ENCODE measurements around the gene SNAPC2. TPM values are rescaled to one million over a fixed set of nuclear protein-coding genes. Genes with fewer than 3 reads are reported as not detected.
"Not testable (repeated sequence)": the region's sequence is repeated elsewhere in the genome, so short reads cannot be mapped to it uniquely, and the experiment has no call there.

The SNAPC2 gene
- total RNA-seq, 1 experiment from 2014 or later, result 24.1 TPM

DNA sequence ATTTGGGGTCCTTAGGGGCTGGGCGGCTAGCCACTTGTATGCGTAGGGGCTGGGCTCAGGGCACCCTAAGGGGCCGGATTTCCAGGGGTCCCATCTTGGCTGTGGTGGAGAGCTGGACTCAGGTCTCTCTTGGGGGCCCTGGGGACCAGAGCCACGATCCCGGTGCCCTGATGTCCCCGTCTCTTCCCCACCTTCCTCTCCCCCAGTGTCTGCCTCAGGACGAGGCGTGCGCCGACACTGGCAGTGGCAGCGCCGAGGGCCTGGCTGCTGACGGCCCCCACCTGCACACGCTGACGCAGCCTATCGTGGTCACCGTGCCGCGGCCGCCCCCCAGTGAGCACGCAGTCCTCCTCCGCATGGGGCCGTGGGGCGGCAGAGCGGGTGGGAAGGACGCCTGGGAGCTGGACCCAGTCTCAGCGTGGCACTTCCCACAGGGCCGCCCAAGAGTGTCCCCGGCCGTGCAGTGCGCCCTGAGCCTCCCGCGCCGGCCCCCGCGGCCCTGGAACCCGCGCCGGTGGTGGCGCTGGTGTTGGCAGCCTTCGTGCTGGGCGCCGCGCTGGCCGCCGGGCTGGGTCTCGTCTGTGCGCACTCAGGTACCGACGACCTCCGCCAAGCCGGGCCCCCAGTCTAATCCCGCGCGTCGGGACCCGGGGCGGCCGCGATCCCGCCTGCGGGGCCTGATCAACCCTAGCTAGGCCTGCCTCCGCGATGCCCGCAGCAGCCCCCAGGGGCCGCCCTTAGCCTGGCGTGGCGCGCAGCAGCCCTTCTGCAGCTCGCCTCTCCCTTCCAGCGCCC, 2.7 kb upstream of the SNAPC2 start:
- Mint-ChIP-seq H3K36me3 (ENCODE audit: insufficient read depth, unreplicated experiment) (peaks cover 30% of the 10 kb centered on the region), H3K27me3 (ENCODE audit: insufficient read depth, unreplicated experiment) (no peaks in the 10 kb centered on the region), H3K27ac (ENCODE audit: low read depth, unreplicated experiment) (no peak overlapping the region), H3K9me3 (ENCODE audit: unreplicated experiment) (no peaks in the 10 kb centered on the region), H3K4me1 (ENCODE audit: insufficient read depth, unreplicated experiment) (peaks cover 19% of the 10 kb centered on the region), H3K4me3 (ENCODE audit: unreplicated experiment) (peak overlapping the region; percentile 68)
- intact Hi-C loops (cut with micrococcal nuclease), result no loop called here
- BruUV-seq (replicated peaks), result no TSS peak
- no peak for DNase-seq (ENCODE audit: unreplicated experiment)
- ChIA-PET CTCF (interaction anchor here (0.6 to 1.7 kb wide), 7 partner anchors 12 to 1941 kb away, joined by 3 to 6 read pairs (median 3); no protein-coding TSS in a partner anchor), POLR2A (interaction anchor here (0.6 to 3.7 kb wide), 9 partner anchors 9 to 1845 kb away, joined by 3 to 20 read pairs (median 4); partner anchors contain the start of genes MAP2K7 and TIMM44)
- TF ChIP-seq, protein P1, sequence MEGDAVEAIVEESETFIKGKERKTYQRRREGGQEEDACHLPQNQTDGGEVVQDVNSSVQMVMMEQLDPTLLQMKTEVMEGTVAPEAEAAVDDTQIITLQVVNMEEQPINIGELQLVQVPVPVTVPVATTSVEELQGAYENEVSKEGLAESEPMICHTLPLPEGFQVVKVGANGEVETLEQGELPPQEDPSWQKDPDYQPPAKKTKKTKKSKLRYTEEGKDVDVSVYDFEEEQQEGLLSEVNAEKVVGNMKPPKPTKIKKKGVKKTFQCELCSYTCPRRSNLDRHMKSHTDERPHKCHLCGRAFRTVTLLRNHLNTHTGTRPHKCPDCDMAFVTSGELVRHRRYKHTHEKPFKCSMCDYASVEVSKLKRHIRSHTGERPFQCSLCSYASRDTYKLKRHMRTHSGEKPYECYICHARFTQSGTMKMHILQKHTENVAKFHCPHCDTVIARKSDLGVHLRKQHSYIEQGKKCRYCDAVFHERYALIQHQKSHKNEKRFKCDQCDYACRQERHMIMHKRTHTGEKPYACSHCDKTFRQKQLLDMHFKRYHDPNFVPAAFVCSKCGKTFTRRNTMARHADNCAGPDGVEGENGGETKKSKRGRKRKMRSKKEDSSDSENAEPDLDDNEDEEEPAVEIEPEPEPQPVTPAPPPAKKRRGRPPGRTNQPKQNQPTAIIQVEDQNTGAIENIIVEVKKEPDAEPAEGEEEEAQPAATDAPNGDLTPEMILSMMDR (IDR thresholded peaks at IDR 0.05; ENCODE audit: unreplicated experiment), result no peak

DNA sequence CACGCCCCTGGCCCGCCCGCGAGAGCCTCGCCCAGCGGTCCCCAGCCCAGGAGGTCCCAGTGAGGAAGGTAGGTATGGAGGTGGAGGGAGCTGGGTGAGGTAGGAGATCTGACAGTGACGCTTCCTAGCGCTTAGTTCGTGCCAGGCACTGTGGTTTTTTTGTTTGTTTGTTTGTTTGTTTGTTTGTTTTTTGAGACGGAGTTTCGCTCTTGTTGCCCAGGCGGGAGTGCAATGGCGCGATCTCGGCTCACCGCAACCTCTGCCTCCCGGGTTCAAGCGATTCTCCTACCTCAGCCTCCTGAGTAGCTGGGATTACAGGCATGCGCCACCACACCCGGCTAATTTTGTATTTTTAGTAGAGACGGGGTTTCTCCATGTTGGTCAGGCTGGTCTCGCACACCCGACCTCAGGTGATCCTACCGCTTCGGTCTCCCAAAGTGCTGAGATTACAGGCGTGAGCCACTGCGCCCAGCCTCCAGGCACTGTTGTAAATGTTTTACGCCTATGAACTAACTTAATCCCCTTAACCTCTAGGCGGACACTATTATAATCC, 2.0 kb upstream of the SNAPC2 start:
- H3K4me1 Mint-ChIP-seq (ENCODE audit: insufficient read depth, unreplicated experiment), result peaks cover 19% of the 10 kb centered on the region
- H3K27me3 Mint-ChIP-seq (ENCODE audit: insufficient read depth, unreplicated experiment); H3K4me3 Mint-ChIP-seq (ENCODE audit: unreplicated experiment); H3K9me3 Mint-ChIP-seq (ENCODE audit: unreplicated experiment); H3K27ac Mint-ChIP-seq (ENCODE audit: low read depth, unreplicated experiment); DNase-seq (ENCODE audit: unreplicated experiment); intact Hi-C loops (cut with micrococcal nuclease); BruUV-seq (replicated peaks): not testable (repeated sequence)
- peaks cover 29% of the 10 kb centered on the region for H3K36me3 Mint-ChIP-seq (ENCODE audit: insufficient read depth, unreplicated experiment)
- ChIA-PET CTCF (interaction anchor here (1.1 to 1.7 kb wide), 2 partner anchors 12 to 48 kb away, joined by 3 to 6 read pairs; no protein-coding TSS in a partner anchor), POLR2A (interaction anchor here (0.6 to 3.7 kb wide), 4 partner anchors 10 to 214 kb away, joined by 3 to 20 read pairs (median 4); partner anchors contain the start of gene MAP2K7)

DNA sequence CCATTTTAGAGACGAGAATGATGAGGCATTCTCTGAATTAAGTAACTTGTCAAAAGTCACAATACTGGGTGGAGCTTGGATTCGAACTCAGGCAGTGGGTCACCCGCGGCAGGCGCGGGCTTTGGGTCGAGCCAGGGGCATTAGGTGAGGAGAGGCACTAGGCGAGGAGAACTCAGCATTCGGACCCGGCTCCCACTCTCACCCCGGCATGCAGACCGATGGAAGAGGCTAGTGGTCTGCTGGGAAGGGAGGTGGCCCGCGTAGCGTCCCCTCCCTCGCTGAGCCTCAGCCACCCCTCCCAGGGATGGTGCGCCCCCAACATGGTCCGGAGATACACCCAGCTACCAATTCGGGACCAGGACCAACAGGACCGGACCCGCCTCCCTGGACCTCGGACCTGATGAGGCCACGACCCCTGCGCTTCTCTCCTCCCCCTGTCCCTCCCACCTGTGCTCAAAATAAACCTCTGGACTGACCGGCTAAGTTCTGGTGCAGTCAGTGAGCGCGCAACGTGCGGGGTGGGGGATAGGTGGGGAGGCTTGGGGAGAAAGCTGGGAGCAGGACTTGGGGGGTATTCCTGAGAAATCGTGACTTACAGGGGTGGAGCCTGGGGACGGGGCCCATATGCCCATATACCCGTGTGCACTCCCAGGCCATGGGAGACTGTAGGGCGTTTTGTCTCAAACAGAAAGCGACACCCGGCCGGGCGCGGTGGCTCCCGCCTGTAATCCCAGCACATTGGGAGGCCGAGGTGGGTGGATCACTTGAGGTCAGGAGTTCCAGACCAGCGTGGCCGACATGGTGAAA, 1.3 kb upstream of the SNAPC2 start:
- H3K4me3 Mint-ChIP-seq (ENCODE audit: unreplicated experiment), result no peak overlapping the region
- H3K4me1 Mint-ChIP-seq (ENCODE audit: insufficient read depth, unreplicated experiment), result peaks cover 19% of the 10 kb centered on the region
- peaks cover 27% of the 10 kb centered on the region for H3K36me3 Mint-ChIP-seq (ENCODE audit: insufficient read depth, unreplicated experiment)
- H3K9me3 Mint-ChIP-seq (ENCODE audit: unreplicated experiment), result no peaks in the 10 kb centered on the region
- intact Hi-C loops (cut with micrococcal nuclease), result no loop called here
- POLR2A ChIA-PET, result interaction anchor here (0.5 to 3.7 kb wide), 6 partner anchors 10 to 849 kb away, joined by 3 to 61 read pairs (median 12); partner anchors contain the start of genes MAP2K7 and ZNF557
- DNase-seq (ENCODE audit: unreplicated experiment), result no peak
- no TSS peak for BruUV-seq (replicated peaks)
- H3K27ac Mint-ChIP-seq (ENCODE audit: low read depth, unreplicated experiment), result no peak overlapping the region
- TF ChIP-seq, protein P1 (IDR thresholded peaks at IDR 0.05; ENCODE audit: unreplicated experiment), result no peak
- CTCF ChIA-PET, result interaction anchor here (0.5 to 2.6 kb wide), 3 partner anchors 10 to 241 kb away, joined by 3 to 7 read pairs (median 3); no protein-coding TSS in a partner anchor
- H3K27me3 Mint-ChIP-seq (ENCODE audit: insufficient read depth, unreplicated experiment), result no peaks in the 10 kb centered on the region

DNA sequence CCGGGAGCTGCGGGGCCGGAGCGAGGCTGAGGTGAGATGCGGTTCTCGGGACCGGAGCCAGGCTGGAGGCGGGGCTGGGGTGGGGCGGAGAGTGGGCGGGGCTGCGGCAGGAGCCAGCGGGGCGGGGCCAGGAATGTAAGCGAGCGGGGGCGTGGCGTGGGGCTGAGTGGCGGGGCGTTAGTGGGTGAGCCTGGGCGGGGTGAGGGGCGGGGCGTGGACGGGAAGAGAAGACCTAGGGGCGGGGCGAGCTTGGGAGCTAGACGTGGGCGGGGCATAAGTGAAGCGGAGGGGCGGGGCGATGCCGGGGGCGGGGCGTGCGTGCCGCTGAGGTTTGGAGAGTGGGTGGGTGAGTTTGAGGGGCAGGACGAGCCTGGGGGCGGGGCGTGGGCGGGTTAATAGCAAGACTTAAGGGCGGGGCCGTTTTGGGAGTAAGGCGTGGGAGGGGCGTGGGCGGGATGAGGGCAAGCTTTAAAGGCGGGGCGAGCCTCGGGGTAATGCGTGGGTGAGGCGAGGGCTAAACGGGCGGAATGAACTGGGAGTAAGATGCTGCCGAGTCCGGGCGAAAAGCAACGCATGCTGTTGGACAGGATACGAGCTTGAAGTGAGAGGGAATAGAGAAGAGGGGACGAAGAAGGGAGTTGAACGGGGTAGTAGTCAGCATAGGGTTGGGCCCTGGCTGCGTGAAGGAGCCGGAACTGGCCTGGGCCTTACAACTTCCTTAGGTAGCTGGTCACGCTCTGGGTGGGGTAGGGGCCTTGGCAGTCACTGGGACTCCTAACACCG, 572 bp downstream of the SNAPC2 start:
- peak overlapping the region; percentile 59 for H3K27ac Mint-ChIP-seq (ENCODE audit: low read depth, unreplicated experiment)
- TF ChIP-seq, protein P1 (IDR thresholded peaks at IDR 0.05; ENCODE audit: unreplicated experiment), result no peak
- H3K4me3 Mint-ChIP-seq (ENCODE audit: unreplicated experiment), result peak overlapping the region; percentile 88
- no peaks in the 10 kb centered on the region for H3K27me3 Mint-ChIP-seq (ENCODE audit: insufficient read depth, unreplicated experiment)
- H3K4me1 Mint-ChIP-seq (ENCODE audit: insufficient read depth, unreplicated experiment), result peaks cover 19% of the 10 kb centered on the region
- intact Hi-C loops (cut with micrococcal nuclease), result loop anchor here (5.0 kb wide), 1 partner anchor 53 kb away; no protein-coding TSS in a partner anchor
- ChIA-PET CTCF (interaction anchor here (0.5 to 3.6 kb wide), 11 partner anchors 8 to 312 kb away, joined by 3 to 15 read pairs (median 3); partner anchors contain the start of gene TIMM44), POLR2A (interaction anchor here (0.6 to 2.5 kb wide), 16 partner anchors 9 to 851 kb away, joined by 3 to 61 read pairs (median 4); partner anchors contain the start of genes LRRC8E, MAP2K7, TIMM44 and ZNF557)
- peaks cover 29% of the 10 kb centered on the region for H3K36me3 Mint-ChIP-seq (ENCODE audit: insufficient read depth, unreplicated experiment)
- H3K9me3 Mint-ChIP-seq (ENCODE audit: unreplicated experiment), result no peaks in the 10 kb centered on the region
- DNase-seq (ENCODE audit: unreplicated experiment), result peak; percentile 97
- BruUV-seq (replicated peaks), result TSS peak; percentile 60

Data from MCF 10A (cell line).